Measurements from ENCODE around the gene ARCN1.

ARCN1 gene

DNA sequence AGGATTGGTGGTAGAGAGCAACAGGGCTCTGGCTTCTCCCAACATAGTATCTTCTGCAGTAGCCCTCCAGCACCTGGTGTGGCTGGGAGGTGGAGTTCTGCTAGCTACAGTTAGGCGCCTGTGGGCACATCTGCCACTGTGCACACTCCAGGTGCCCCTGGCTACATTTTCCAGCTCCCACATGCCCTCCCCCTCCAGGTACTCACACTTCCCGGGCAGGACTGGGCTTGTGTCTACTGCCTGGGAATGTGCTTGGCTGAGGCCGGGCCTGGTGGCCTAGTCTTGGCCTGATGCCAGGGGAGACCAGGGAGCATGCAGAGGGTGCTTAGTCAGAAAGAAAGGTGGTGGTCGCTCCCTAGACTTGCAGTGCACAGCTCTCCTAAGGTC, 51.1 kb downstream of the ARCN1 start:
- DNase-seq, result no peak

DNA sequence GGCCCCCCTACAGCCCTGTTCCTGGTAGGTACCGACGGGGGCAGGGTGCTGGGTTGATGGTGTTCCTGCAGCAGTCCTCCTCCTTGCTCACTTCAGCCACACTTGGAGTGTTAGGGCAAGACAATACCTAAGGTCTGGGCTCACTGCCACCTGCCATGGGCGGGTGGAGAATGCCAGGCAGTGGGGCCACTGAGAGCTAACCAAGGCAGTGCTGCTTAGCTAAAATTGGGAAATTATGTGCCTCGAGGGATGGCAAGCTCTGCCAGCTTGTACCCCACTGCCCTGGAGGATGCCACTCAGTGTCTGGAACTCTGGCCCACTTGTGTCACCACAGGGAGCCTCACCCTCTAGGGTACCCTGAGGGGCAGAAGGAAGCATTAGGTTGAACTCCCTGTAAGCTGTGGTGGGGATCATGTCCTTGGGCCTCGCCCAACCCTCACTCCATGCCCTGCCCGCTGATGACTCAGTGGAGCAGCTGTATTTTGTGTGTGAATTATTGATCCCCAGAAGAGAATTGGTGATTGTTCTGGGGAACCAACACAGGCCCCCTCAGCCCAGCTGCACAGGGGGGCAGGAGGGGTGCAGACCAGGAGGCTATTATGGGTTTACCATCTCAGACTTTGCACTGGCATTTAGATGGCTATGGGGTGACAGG, 53.0 kb downstream of the ARCN1 start:
- no peak for DNase-seq

DNA sequence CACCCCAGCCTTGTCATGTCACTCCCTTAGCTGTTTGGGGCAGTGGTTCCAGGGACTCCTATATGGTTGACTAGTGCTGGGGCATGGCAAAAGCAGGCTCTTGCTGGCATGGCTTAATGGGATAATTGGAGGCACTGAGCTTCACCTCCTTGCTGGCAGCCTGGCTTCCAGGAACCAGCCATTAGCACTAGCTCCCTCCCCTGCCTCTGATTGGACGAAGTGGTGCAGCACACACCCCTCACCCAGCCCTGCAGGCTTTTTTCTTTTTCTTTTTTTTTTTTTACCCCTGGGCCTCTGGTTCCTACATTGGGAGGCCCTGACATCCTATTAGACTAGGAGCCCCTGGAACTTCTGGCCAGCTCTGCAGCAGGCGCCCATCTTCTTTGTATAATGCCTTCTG, 53.8 kb downstream of the ARCN1 start:
- no peak for DNase-seq

DNA sequence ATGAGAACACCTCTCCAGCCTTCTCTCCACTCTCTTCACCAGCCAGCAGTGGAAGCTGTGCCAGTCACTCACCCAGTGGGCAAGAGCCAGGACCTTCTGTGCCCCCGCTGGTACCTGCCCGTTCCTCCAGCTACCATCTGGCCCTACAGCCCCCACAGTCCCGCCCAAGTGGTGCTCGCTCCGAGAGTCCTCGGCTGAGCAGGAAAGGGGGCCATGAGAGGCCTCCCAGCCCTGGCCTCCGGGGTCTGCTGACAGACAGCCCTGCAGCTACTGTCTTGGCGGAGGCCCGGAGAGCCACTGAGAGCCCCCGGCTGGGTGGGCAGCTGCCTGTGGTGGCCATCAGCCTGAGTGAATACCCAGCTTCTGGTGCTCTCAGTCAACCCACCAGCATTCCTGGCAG, 55.4 kb downstream of the ARCN1 start:
- DNase-seq, result no peak

DNA sequence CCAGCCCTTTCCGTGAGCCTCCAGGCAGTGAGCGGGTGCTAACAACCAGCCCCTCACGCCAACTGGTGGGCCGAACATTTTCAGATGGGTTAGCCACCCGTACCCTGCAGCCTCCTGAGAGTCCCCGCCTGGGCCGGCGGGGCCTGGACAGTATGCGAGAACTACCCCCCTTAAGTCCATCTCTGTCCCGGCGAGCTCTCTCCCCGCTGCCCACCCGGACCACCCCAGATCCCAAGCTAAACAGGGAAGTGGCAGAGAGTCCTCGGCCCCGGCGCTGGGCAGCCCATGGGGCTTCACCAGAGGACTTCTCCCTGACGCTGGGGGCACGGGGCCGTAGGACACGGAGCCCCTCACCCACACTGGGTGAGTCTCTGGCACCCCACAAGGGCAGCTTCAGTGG, 55.8 kb downstream of the ARCN1 start:
- DNase-seq, result no peak

DNA sequence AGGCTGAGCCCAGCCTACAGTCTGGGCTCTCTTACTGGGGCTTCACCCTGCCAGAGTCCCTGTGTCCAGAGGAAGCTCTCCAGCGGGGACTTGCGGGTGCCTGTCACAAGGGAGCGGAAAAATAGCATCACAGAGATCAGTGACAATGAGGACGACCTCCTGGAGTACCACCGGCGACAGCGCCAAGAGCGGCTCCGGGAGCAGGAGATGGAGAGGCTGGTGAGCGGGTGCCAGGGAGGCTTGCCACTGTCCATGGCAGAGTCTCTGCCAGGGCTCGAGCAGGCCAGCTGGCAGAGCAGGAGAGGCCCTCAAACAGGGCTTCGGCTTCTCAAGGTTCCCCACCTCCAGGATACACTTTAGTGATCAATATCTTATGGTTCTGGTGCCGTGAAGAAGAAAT, 56.2 kb downstream of the ARCN1 start:
- no peak for DNase-seq

DNA sequence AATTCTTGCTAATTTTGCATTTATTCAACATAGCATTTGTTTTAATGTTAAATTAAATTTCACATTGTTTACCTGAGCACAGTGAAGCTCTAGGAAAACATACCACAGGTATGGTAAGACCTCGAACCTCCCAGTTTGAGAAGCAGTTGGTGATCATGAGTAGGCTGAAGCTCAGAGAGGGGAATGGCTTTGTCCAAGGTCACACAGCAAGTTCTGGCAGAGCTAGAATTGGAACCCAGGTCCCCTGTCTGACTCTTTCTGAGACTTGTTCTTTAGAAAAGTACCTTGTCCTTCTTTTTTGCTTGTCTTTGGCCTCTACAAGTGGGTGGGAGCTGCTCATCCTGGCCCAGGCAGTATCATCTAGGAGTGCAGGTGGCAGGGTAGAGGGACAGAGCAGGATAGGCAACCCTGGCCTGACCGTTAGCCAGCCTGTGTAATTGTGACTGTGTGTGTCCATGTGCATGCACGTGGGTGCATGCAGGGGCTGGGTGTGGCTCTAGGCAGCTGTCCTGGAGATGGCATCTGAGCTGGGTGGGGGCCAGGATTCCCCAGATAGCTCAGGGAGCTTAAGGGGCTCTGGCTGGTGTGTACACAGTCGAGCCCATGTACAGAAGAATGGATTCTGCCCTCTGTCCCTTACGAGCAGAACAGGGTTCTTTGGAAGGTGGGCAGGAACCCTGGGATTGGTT, 56.8 kb downstream of the ARCN1 start:
- no peak for DNase-seq

DNA sequence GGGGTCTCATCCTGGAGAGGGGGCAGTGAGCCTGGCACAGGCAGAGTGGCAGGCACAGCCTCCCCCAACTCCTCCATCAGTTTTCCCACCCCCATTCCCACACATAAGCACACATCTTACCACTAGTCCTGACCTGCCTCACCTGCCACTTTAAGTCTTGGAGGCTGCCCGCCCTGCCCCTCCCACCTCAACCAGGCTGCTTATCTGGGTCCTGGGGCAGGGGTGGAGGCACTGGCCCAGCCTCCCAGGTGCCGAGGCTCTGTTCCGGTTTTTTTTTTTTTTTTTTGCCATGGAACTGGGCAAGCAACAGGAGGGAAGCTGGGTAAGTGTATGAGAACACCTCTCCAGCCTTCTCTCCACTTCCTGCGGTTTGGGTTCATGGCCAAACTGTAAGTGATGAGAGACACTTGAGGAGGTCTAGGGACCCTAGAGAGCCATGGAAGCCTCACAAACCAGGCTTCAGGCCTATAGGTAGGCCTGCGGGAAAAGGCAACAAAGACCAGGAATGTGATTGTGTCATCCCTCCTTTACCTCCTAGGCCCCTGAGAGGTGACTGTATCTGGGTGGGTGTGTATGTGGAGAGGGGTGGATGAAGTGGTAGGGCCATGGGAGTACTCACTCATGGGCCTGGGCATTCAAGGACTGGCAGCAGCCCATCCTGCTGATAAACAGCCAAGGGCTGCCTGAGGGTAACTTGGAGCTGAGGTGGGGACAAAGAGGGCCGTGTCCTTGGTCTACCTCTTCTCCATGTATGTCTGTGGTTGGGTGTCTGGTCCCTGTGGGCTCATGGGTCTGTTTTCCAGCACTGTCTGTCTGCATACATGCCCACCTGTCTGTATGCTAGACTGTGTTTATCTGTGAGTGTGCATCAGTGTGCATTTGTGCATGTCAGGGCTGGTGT, 57.8 kb downstream of the ARCN1 start:
- no peak for DNase-seq

DNA sequence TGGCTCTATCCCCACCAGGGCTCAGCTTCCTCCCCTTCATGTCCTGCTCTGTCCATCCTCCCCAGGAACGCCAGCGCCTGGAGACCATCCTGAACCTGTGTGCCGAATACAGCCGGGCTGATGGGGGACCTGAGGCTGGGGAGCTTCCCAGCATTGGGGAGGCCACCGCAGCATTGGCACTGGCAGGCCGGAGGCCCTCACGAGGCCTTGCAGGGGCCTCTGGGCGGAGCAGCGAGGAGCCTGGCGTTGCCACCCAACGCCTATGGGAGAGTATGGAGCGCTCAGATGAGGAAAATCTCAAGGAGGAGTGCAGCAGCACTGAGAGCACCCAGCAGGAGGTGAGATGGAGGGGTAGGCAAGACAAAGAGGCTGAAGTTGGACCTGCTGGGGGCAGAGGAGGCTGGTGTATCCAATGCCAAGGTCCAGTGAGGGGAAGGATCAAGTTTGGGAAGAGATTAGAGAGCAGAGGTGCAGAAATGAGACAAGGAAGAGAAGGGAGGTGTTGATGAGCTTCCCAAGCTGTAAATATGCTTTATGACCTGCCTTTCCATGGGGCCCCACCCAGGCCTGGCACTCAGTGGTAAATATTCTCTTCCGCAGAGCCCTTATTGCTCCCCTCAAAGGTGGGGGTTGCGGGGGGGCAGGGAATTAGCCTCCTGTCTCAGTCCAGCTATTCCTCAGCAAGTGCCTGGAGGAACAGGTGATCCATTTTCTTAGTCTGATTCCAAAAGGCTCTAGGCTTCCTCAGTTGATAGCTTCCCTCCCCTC, 59.1 kb downstream of the ARCN1 start:
- DNase-seq, result no peak

DNA sequence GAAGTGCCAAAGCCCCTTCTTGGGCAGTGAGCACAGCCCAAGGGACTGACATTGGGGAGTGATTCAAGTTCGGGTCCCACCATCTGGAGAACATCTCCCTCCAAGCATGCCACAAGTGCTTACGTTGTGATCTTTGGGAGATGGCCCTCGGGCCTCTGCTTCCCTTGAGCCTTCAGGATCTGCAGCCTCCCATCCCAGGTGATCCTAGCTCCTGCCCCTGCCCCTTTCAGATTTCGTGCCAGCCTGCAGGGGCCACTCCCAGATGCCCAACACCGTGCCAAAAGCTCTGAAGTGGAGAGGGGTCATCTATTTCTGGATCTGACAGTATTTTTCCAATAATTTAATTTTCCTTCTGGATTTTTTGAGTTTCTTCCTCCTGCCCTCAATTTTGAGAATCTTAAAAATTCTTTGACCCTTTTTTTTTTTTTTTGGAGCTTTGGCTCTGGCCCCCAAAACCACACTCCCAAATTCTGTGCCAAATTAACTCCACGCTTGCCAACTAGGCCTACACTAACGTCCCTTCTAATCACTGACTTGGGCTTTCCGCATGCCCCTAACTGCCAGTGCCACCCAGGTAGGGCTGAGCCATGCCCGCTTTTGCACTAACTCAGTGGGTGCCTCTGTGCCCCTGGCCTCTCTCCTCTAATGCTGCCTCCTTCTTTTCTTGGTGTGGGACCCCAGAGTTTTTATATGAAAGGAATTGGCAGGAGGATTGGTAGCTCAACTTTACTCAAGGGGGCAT, 60.5 kb downstream of the ARCN1 start:
- no peak for DNase-seq

DNA sequence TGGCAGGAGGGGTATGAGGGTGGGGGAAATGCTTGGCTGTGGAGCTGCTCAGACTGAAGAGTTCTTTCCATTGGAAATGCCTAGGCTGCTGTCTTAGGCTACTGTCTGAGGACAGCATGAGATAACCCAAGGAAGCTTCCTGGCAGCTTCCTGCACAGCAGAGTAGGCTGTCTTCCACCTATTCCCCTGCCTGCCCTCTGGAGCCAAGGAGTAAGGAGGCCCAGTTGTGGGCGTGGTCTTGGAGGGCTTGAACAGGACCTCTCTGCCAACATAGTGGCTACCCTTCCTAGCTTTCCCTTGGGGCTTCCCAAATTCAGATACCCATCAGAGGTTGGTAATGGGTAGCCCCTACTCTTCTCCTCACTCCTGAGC, 61.1 kb downstream of the ARCN1 start:
- no peak for DNase-seq

DNA sequence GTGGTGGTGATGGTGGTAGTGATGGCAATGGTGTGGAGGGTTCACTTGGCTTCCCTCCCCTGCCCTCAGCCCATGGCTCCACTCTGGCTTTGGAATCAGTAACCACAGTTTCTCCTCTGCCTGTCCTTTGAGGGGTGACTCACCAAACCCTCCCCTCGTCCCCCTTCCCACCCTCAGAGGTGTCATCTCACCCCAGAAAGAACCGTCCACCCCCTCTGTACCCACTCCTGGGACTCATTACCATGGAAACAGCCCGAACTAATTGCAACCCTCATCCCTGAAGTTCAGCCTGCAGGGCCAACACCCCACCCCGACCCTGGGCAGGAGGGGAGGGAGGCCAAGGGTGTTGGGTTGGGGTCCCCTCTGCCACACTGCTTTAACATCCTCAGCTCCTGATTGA, 61.8 kb downstream of the ARCN1 start:
- no peak for DNase-seq

DNA sequence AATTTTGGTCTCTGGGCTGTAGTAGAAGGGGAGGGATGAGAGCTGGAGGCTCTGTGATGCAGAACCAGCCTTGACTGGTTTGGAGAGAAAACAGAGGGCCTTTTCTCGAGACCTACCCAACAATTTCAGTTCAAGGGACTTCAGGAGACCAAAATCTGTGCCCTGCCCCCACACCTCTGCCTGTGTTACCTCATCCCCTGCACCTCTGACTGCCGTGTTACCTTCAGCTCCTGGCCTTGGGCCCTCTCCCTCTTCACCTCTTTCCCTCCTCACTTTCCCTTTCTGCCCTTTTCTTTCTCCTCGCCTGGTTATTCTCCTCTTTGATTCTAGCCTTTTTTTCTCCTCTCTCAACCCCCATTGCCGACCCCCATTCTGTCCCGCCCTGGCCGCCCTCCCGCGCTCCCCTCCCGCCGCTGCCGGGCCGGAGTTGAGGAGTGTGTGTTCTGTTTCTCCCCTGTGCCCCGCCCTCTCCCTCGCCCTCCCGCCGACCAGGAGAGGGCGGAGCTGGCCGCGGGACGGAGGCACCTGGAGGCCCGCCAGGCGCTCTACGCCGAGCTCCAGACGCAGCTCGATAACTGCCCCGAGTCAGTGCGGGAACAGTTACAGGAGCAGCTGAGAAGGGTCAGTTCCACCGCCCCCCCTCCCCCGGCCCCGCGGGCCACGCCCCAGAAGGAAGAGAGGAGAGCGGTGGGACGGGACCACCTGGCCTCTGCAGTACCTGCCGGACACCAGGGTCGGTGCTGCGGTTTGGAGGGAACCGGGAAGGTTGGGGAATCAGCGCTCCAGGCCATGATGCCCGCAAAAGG, 62.4 kb downstream of the ARCN1 start:
- DNase-seq, result no peak

DNA sequence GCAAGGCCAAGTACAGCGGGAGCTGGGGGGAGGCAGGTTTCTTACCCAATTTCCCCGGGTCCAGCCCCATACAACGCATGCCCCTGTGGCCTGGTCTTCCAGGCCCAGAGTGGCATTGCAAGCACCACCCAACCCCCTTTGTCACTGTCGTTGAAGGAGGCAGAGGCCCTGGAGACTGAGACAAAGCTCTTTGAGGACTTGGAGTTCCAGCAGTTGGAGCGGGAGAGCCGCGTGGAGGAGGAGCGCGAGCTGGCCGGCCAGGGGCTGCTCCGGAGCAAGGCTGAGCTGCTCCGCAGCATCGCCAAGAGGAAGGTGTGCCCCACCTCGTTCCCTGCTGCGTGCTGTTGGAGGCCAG, 63.0 kb downstream of the ARCN1 start:
- DNase-seq, result no peak

DNA sequence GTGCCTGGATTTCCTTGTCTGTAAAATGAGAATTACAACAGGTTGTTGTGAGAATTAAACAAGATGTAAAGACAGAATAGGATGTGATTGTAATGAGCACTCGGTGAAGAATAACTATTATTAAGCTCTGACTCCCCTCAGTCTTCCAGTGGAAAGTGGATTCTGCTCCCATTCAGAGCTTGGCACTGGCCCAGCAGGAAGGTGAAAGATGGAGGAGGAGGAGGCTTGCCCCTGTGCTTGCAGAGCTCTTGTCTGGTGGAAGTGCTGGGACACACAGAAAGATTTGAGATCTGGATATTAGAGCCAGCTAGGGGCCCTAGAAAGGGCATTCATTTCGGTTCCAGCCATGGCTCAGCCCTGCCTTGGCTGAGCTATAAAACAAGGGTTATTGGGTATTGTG, 63.4 kb downstream of the ARCN1 start:
- DNase-seq, result no peak

DNA sequence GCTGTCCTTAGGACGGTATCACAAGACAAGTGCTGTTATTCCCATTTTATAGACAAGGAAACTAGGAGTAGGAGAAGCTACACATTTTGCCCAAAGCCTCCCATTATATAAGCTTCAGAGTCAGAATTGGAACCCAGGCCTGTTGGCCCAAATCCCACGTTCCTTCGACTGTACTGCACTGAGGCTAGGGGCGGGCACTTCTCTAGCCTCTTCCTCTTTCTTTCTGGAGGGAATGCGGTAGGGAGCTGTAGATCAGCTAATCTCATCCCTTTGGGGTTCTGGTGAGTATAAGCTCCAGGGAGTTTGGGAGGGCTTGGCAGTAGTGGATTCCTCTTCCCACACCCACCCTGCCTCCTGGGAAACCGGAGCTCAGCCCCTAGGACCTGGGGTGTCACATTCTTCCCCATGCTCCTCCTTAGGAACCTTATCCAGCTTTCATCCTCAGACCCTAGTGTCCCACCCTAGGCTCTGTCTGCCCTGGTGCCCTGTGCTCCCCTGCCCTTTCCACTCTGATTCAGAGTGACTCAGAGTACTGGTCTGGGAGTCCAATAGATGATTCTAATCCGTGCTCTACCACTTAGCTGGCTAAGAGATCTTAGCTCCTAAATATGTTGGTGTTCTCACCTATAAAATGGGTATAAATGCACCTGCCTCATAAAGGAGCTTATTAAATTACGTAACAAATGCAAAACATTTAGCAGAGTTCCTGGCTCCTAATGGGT, 64.5 kb downstream of the ARCN1 start:
- DNase-seq, result no peak

DNA sequence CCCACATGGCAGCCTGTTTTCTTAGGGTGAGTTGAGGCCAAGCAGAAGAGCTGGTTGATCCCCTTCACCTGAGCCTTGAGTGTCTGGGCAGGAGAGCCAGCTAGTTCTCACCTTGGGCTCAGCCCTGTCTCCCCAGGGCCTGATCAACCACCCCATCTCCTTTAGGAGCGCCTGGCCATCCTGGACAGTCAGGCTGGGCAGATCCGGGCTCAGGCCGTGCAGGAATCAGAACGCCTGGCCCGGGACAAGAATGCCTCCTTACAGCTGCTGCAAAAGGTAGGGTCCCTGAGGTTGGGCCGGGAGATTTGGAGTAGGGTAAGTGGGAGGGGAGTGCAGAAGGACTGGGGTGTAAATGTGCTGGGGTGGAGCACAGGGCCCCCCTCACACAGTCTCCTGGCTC, 66.5 kb downstream of the ARCN1 start:
- no peak for DNase-seq

DNA sequence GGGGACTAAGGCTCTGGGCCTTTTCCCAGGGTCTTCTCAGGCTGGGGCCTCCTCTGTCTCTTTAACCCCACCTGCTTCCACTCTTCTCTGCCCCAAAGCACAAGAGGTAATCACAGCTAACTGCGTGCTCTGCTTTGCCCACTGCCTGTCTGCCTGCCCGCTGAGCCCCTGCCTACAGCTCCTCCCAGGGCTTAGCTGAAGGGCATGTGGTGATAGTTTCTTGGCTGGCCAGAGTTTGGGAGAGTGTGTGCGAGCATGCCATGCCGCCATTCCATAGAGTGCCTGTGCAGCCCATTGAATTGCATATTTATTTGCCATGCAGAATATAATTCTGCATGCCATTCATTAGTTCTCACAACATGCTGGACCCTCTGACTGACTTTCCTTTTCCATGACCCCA, 67.7 kb downstream of the ARCN1 start:
- DNase-seq, result no peak

DNA sequence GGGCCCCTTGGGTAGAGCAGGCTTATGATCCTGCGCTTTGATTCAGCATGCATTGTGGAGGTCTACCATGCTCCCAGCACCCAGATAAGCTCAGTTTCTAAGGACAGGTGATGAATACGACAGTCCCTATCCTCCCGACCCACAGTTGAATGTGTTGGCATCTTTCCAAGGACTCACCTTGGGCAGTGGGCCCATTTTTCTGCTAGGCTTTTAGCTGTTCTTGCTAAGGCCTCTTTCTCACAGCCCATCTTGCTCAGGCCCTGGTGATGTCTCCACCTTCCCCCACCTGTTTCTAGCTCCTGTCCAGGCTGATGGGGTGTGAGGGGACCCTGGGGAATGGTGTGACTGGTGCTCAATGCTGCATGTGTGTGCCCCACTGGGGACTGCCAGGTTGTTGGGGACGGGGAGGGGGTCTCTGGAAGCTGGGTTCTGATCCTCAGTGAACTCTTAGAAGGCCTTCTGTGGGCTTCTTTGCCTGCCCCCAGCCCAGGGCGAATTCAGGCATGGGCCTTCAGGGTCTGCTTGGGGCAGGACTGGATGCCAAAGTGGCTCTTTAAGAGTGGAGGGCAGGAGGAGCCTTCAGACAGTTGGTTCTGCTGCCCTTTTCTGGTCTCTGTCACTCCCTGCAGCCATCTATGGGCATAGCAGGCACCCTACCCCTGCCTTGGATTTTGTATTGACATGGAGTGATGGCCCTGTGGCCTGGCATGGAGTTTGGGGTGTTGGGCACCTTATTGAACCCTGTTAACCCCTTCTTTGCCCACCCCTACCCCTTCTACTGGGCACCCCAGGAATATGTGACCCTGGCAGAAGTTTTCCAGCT, 68.3 kb downstream of the ARCN1 start:
- no peak for DNase-seq

DNA sequence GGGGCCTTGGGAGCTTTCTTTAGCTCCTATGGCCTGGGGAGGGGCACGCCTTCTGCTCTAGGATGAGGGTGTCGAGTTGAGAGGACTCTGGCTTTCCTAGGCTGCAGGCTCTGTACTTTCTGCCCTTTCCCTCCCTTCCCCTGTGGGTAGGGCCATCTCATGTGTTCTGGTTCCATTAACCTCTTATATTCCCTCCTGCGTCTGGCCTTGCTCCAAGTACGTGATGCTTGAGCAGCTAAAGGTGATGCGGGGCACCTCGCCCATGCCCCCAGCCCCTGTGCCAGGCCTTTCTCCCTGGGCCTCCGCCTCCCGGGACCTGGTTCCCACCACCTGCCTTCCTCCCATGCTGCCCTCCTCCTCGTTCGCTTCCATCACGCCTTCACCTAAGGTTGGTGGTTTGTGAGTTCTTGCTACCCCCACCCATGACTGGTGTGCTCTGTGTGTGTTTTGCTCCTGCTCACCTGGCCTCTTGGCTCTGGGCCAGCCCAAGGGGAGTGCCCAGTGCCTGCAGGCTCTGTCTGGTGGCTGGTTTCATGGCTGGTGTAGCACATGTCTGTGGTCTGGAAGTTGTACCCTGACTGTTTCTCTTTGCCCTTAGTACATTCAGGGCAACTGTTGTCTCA, 69.3 kb downstream of the ARCN1 start:
- no peak for DNase-seq

Measured in cortex of kidney (tissue), 1 donor.